HK-2 (cell line): ENCODE measurements around the gene PTGIR.

Experiments
- DNase-seq: peaks from one replicate; pipeline ENCODE4 v3.0.0-alpha.2; 2018; ENCODE audit not compliant: unreplicated experiment

The PTGIR gene

GRCh38 chr19:46601318-46602224 lies 23.3 kb downstream of the PTGIR start, which contains the start of gene CALM3:
TSS of gene CALM3 (plus strand) at chr19:46601330. CDS start at chr19:46601435, 105 bp downstream.
- no peak for DNase-seq

- peak; percentile 97 for DNase-seq
These were observed 24.2 kb downstream of the PTGIR start for GRCh38 chr19:46600384-46601317.

GRCh38 chr19:46599716-46600373 lies 25.0 kb downstream of the PTGIR start:
- no peak for DNase-seq

- no peak for DNase-seq
These were observed 26.4 kb downstream of the PTGIR start for GRCh38 chr19:46598372-46598917.

- DNase-seq = no peak
These were observed 28.9 kb downstream of the PTGIR start for GRCh38 chr19:46596008-46596407.

- DNase-seq = no peak
These were observed 33.0 kb downstream of the PTGIR start for GRCh38 chr19:46591870-46592269.

GRCh38 chr19:46591254-46591653 lies 33.6 kb downstream of the PTGIR start:
- DNase-seq = no peak

- DNase-seq = no peak
These were observed 37.0 kb downstream of the PTGIR start for GRCh38 chr19:46587861-46588260.

- no peak for DNase-seq
These were observed 38.6 kb downstream of the PTGIR start for GRCh38 chr19:46586294-46586693.

GRCh38 chr19:46585539-46585938 lies 39.4 kb downstream of the PTGIR start:
- no peak for DNase-seq

GRCh38 chr19:46580247-46580646 lies 44.6 kb downstream of the PTGIR start:
- DNase-seq = no peak

GRCh38 chr19:46579361-46579879 lies 45.5 kb downstream of the PTGIR start:
- DNase-seq = no peak

GRCh38 chr19:46578450-46578849 lies 46.4 kb downstream of the PTGIR start:
- no peak for DNase-seq

- DNase-seq = no peak
These were observed 50.4 kb downstream of the PTGIR start for GRCh38 chr19:46574533-46574932.

GRCh38 chr19:46573679-46574498 lies 51.0 kb downstream of the PTGIR start:
- no peak for DNase-seq

GRCh38 chr19:46571495-46571894 lies 53.4 kb downstream of the PTGIR start:
- no peak for DNase-seq
